22Rv1 (cell line): Measurements from ENCODE around the gene SUPT20H.

Source experiments
- H3K27ac ChIP-seq: fragments of 450-650 bp; 2 replicates; pipeline ENCODE4 v1.5.1; 2017
- CTCF ChIP-seq: fragments of 450-650 bp; IDR thresholded peaks from 2 replicates; pipeline ENCODE4 v1.5.1; 2017; ENCODE audit warnings: mild to moderate bottlenecking
- ZFX ChIP-seq: fragments of 450-650 bp; IDR thresholded peaks from 2 replicates; pipeline ENCODE4 v1.6.1; 2017; ENCODE audit warnings: antibody characterized with exemption, borderline replicate concordance

SUPT20H gene

GRCh38 chr13:37089495-37089894, 30.0 kb upstream of the SUPT20H start:
- TF ChIP-seq CTCF = no peak
- TF ChIP-seq ZFX = no peak
- no peak overlapping the region for H3K27ac ChIP-seq

GRCh38 chr13:37087486-37087885, 28.0 kb upstream of the SUPT20H start:
- H3K27ac ChIP-seq = no peak overlapping the region
- TF ChIP-seq ZFX (no peak), CTCF (no peak)

GRCh38 chr13:37085606-37086005, 26.1 kb upstream of the SUPT20H start:
- TF ChIP-seq CTCF (no peak), ZFX (no peak)
- H3K27ac ChIP-seq = no peak overlapping the region

GRCh38 chr13:37076818-37077217, 17.3 kb upstream of the SUPT20H start:
- H3K27ac ChIP-seq = no peak overlapping the region
- TF ChIP-seq ZFX (no peak), CTCF (no peak)

- TF ChIP-seq CTCF (no peak), ZFX (no peak)
- no peak overlapping the region for H3K27ac ChIP-seq
Observed at GRCh38 chr13:37075164-37075563, 15.7 kb upstream of the SUPT20H start.

- no peak overlapping the region for H3K27ac ChIP-seq
- TF ChIP-seq ZFX (no peak), CTCF (peak; percentile 71)
Observed at GRCh38 chr13:37074703-37075102, 15.2 kb upstream of the SUPT20H start.

- H3K27ac ChIP-seq = no peak overlapping the region
- no peak for TF ChIP-seq ZFX
- TF ChIP-seq CTCF = no peak
Observed at GRCh38 chr13:37072024-37072423, 12.5 kb upstream of the SUPT20H start.
